OCI-LY1 (cell line): Measurements from ENCODE around the gene MAPK8.

Source experiments
- H2AFZ ChIP-seq: fragments of 200-600 bp; sonication (generic), shearing (Covaris generic); 2 replicates; pipeline ENCODE4 v1.6.0; 2014; ENCODE audit warnings: antibody characterized with exemption, mild to moderate bottlenecking, low read length
- H3F3A ChIP-seq: fragments of 200-600 bp; sonication (generic), shearing (Covaris generic); 2 replicates; pipeline ENCODE4 v1.6.0; 2014; ENCODE audit warnings: mild to moderate bottlenecking, antibody characterized with exemption, low read length, moderate library complexity; ENCODE audit not compliant: insufficient read depth
- H3K27ac ChIP-seq: fragments of 200-600 bp; sonication (generic); 2 replicates; pipeline ENCODE4 v1.5.1; 2014; ENCODE audit warnings: low read length, mixed run types, mild to moderate bottlenecking, low read depth; ENCODE audit not compliant: poor library complexity, severe bottlenecking
- H3K27me3 ChIP-seq: fragments of 200-600 bp; sonication (generic); 2 replicates; pipeline ENCODE4 v1.6.0; 2014; ENCODE audit warnings: antibody characterized with exemption, mild to moderate bottlenecking, low read length, moderate library complexity; ENCODE audit not compliant: insufficient read depth
- H3K36me3 ChIP-seq: fragments of 200-600 bp; sonication (generic); 2 replicates; pipeline ENCODE4 v1.6.1; 2014; ENCODE audit warnings: mild to moderate bottlenecking, antibody characterized with exemption, low read length, moderate library complexity, mixed read lengths; ENCODE audit not compliant: insufficient read depth
- H3K4me1 ChIP-seq: fragments of 200-600 bp; sonication (generic); 2 replicates; pipeline ENCODE4 v1.5.1; 2014; ENCODE audit warnings: mild to moderate bottlenecking, low read length, moderate library complexity; ENCODE audit not compliant: insufficient read depth, severe bottlenecking
- H3K4me2 ChIP-seq: fragments of 200-600 bp; sonication (generic), shearing (Covaris generic); 2 replicates; pipeline ENCODE4 v1.6.1; 2014; ENCODE audit warnings: low read length
- H3K4me3 ChIP-seq: fragments of 200-600 bp; sonication (generic); 2 replicates; pipeline ENCODE4 v1.5.1; 2014; ENCODE audit warnings: low read length, low read depth, mild to moderate bottlenecking, mixed read lengths; ENCODE audit not compliant: poor library complexity, severe bottlenecking
- H3K79me2 ChIP-seq: fragments of 200-600 bp; shearing (Covaris generic); 2 replicates; pipeline ENCODE4 v1.6.1; 2016; ENCODE audit warnings: mixed run types, low read length, mixed read lengths; ENCODE audit not compliant: insufficient read depth
- H3K9ac ChIP-seq: fragments of 200-600 bp; sonication (generic), shearing (Covaris generic); 2 replicates; pipeline ENCODE4 v1.6.1; 2014; ENCODE audit warnings: mild to moderate bottlenecking, low read length, mixed read lengths
- H3K9me2 ChIP-seq: fragments of 200-600 bp; sonication (generic), shearing (Covaris generic); 2 replicates; pipeline ENCODE4 v1.6.1; 2014; ENCODE audit warnings: low read depth, mild to moderate bottlenecking, low read length, mixed read lengths
- H3K9me3 ChIP-seq: fragments of 200-600 bp; shearing (Covaris generic); 2 replicates; pipeline ENCODE4 v1.6.1; 2014; ENCODE audit warnings: low read length, mixed read lengths
- H4K20me1 ChIP-seq: fragments of 200-600 bp; sonication (generic), shearing (Covaris generic); 2 replicates; pipeline ENCODE4 v1.6.0; 2016; ENCODE audit warnings: mild to moderate bottlenecking, low read length; ENCODE audit not compliant: insufficient read depth
- CTCF ChIP-seq: fragments of 200-600 bp; sonication (generic), shearing (Covaris generic); IDR thresholded peaks from 2 replicates; pipeline ENCODE4 v1.5.1; 2017; ENCODE audit warnings: mild to moderate bottlenecking, antibody characterized with exemption, low read length, moderate library complexity, mixed read lengths
- EZH2 ChIP-seq: fragments of 200-600 bp; sonication (generic), shearing (Covaris generic); IDR thresholded peaks from 2 replicates; pipeline ENCODE4 v1.8.0; 2017; ENCODE audit warnings: borderline replicate concordance, mixed run types, mild to moderate bottlenecking, antibody characterized with exemption, low read length, moderate library complexity, mixed read lengths

The MAPK8 gene

GRCh38 chr10:48451969-48452878, 145.7 kb downstream of the MAPK8 start:
- H3K9ac ChIP-seq: no peak overlapping the region
- H3K79me2 ChIP-seq: no peaks in the 10 kb centered on the region
- no peak overlapping the region for H3K4me3 ChIP-seq
- H3K4me2 ChIP-seq: no peak overlapping the region
- H3F3A ChIP-seq: no peaks in the 10 kb centered on the region
- no peaks in the 10 kb centered on the region for H3K4me1 ChIP-seq
- H3K27ac ChIP-seq: no peak overlapping the region
- no peaks in the 10 kb centered on the region for H4K20me1 ChIP-seq
- H2AFZ ChIP-seq: no peak overlapping the region
- no peaks in the 10 kb centered on the region for H3K36me3 ChIP-seq
- TF ChIP-seq EZH2 (no peak), CTCF (no peak)
- no peaks in the 10 kb centered on the region for H3K27me3 ChIP-seq
- H3K9me3 ChIP-seq: no peaks in the 10 kb centered on the region
- H3K9me2 ChIP-seq: no peaks in the 10 kb centered on the region

GRCh38 chr10:48452879-48453412, 146.5 kb downstream of the MAPK8 start:
- Histone ChIP-seq H3K27me3 (no peaks in the 10 kb centered on the region), H3K9me3 (no peaks in the 10 kb centered on the region), H3K79me2 (no peaks in the 10 kb centered on the region), H3K4me3 (no peak overlapping the region), H2AFZ (no peak overlapping the region), H3K9me2 (no peaks in the 10 kb centered on the region), H3K4me1 (no peaks in the 10 kb centered on the region), H3K9ac (no peak overlapping the region), H3K27ac (no peak overlapping the region), H4K20me1 (no peaks in the 10 kb centered on the region), H3K4me2 (no peak overlapping the region), H3F3A (no peaks in the 10 kb centered on the region), H3K36me3 (no peaks in the 10 kb centered on the region)
- no peak for TF ChIP-seq EZH2
- no peak for TF ChIP-seq CTCF

GRCh38 chr10:48453451-48454301, 147.2 kb downstream of the MAPK8 start:
- Histone ChIP-seq H3F3A (no peaks in the 10 kb centered on the region), H3K9me2 (no peaks in the 10 kb centered on the region), H3K36me3 (no peaks in the 10 kb centered on the region), H3K79me2 (no peaks in the 10 kb centered on the region), H3K4me1 (no peaks in the 10 kb centered on the region), H3K9ac (no peak overlapping the region), H3K9me3 (no peaks in the 10 kb centered on the region), H2AFZ (no peak overlapping the region), H3K27ac (no peak overlapping the region), H3K4me2 (no peak overlapping the region), H4K20me1 (no peaks in the 10 kb centered on the region), H3K4me3 (no peak overlapping the region), H3K27me3 (no peaks in the 10 kb centered on the region)
- TF ChIP-seq CTCF (no peak), EZH2 (no peak)
